Limb (tissue), 2 donors: ENCODE results near the gene RAB12.
"Not testable (repeated sequence)": the region's sequence is repeated elsewhere in the genome, so short reads cannot be mapped to it uniquely, and the experiment has no call there.

Experiments
- DNase-seq, 2 donors: peaks; one replicate each; pipeline ENCODE4 v3.0.0-alpha.2; 2016; ENCODE audit errors: extremely low spot score in 2 of 2

Gene RAB12

DNA sequence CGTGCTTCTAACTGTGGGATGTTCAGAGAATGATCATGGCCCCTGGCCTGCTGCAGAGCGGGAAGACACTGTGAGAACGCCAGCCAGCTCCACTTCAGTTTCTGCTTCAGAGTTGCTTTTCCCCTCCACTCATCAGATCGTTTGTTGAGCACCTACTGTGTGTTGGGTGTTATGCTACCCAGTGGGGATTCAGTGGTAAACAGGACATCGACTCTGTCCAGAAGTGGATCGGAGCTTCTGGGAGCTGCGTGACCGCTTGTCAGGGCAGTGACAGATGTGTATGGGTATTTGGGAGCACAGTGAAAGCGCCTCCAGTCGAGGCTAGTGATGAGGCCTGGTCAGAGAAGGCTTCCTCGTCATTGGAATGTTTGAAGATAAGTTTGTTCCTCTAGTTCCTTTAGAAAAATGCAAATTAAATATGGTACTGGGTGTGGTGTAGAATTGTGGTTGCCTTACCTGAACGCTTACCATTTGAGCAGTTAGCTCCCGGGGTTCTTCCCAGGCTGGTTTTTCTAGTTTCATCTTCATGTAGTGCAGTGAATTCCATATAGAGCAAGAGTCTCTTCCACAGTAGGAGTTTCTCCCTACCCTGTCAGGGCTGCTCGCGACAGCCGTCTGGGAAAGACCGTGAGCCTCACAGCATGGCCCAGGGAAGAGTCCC lies 2.8 kb downstream of the RAB12 start:
- DNase-seq: no peak

DNA sequence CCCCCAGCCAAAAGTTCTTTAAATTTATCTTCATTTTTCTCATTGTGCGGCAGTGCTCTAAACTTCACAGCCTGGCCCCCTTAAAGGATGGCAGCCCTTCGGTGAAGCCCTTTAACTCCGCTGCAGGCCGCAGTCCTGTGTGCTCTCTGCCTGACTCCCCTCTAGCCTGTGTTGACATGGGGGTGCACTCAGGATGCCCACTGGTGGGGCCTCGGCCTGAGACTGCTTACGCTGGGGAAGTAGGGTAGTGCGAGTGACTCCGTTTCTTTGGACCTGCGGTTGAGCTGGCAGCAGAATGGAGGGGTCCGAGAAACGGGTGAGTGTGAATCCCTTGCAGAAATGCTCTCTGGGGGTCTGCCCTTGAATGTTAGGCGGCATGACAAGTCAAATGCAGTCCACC lies 5.6 kb downstream of the RAB12 start:
- DNase-seq: no peak

DNA sequence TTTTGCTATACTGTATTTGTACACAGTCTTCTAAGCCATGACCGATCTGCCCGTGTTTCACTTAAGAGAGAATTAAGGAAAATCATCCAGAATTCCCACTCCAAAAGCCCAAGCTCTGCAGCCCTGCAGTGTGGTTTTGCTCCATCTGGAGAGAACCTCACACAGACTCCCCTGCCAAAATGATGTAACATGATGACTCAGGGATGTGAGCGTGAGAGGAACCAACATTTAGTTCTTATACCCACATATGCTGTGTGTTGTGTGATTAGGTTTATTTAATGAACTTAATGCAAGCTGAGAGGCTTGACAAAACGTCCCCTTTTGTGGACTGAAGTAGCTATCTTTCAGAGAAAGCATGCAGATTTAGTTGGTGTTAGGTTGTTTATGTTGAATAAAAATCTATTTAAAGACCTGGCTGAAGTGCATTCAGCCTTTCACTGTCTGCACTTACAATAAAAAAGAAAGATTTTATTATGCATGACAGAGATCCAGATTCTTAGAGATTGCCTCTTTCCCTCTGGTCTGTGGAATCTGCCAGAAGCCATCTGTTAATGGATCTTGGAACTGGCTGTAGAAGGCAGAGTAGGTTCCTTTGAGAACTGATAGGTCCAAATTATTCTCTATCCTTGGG lies 6.3 kb downstream of the RAB12 start:
- DNase-seq: peak in 1 of 2 donors; percentile 75

DNA sequence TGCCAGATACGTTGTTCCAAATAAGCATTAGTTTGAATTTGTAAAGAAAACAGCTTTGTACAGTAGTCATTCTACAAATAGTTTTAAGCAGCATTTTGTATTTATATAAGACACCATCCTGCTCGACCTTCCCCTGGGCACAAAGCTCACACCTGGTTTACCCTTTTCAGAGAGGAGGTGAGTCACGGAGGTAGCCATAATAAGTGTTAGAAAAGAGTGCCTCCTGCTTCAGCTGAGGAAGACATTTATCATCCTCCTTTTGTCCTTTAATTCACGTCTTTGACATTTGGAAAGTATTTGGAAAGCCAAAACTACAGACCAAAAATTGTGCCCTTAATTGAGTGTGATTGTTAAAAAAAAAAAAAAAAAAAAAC lies 6.8 kb downstream of the RAB12 start:
- no peak for DNase-seq

DNA sequence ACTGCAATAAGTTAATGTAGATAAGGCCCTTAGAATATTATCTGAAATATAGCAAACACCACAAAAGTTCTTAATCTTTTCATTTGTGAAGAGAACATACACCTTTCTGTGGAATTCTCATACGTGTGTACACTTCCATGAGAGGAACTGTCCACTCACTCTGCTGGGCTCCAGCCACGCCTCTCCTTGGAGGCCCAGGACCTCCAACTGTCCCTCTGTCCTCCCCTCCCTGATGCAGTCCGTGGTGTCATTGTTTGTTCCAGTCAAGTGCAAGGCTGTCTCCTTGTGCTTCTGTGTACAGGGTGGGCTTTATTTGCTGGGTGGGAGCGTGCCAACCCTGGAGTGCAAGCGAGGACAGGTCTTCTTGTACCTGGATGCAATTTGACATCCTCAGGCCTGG lies 8.7 kb downstream of the RAB12 start:
- DNase-seq: no peak

DNA sequence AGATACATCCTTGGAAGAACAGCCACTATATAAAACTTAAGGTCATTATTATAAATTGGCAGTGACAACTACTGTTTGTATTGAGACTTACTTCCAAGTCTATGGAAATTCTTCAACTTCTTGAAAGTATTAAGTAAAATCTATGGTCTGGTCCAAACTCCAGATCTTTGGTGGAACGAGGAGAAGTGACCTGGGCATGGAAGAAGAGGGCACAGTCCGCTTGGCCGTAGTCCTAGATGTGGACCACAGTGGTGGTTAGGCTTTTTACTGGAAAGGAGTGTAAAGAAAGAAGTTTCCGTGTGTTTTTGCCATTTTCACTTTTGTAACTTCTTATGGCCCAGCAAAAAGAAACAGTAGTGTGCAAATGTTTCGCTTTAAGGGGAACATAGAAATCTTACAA lies 9.8 kb downstream of the RAB12 start:
- no peak for DNase-seq

DNA sequence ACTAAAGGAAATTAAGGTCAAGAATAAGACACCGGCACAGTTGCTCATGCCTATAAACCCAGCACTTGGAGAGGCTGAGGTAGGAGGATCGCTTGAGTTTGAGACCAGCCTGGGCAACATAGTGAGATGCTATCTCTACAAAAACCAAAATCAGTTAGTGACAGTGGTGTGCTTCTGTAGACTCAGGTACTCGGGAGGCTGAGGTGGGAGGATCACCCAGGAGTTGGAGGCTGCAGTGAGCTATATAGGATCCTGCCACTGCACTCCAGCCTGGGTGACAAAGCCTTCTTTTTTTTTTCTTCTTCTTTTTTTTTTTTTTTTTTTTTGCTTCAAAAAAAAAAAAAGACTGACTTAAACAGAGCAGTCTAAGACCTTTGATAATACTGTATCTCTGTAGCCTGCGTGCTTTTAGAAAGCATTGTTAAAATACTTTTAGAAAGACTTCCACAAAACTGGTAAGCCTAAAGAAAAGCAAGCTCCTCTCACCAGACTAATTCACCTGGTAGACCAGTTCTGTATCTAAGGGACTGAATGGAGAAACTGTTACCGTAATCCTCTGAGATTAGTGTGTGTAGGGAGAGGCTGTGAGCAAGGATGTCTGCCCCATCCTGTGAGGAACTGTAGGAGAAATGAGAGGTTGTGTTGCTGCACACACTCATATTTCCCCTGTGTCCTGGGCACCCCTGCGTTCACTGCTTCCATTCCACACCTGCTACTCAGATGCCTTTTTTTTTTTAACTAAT lies 10.8 kb downstream of the RAB12 start:
- no peak for DNase-seq

DNA sequence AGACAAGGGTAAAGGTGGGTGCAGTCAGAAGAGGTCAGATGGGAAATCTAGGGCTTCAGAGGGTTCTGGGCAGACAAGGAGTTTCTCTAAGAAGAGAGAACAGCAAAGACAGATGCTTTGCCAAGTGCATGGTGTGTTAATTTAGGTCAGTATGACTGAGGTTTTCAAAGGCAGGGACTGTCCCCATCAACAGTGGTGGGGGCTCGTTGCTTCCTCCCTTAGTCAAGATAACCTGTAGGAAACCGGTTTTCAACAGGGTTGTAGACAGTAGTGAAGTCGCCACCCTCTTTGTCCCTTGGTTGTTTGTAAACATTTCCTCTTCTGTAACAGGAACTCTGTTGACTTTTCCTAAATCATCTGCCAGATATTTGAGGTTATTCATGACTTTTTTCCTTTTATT lies 11.6 kb downstream of the RAB12 start:
- no peak for DNase-seq

DNA sequence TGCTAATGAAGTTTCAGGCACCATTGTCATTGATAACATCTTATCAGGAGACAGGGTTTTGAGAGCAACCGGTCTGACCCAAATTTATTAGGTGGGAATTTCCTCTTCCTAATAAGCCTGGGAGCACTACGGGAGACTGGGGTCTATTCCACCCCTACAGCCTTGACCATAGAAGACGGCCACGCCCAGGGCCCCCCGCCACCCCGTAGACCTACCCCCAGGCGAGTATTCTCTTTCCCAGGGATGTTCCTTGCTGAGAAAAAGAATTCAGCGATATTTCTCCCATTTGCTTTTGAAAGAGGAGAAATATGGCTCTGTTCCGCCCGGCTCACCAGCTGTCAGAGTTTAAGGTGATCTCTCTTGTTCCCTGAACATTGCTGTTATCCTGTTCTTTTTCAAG lies 13.4 kb downstream of the RAB12 start:
- not testable (repeated sequence) for DNase-seq

DNA sequence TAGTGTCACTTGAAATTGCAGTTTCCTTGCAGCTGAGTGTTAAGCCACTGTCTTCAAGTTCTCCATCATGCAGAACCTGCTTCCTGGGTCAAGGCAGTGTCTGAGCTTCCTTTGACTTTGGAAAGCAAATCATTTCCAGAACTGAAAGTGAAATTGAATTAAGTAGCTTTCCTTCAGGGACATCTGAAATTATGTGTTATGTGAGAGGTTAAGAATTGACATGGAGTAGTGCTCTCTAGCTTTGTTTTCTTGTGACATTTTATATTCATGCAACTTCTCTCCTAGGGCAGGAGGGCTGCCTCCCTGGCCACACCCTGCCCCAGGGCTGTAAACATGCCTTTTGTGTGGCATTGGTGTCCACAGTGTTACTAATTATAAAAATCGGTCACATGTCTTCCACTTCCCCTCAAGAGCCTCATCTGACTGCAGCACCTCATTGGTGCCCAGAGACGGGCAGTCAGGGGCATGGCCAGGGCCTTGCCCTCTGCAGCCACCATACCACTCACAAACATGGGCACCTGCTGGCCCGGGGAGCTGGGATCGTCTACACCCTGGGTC lies 14.4 kb downstream of the RAB12 start:
- DNase-seq: no peak

DNA sequence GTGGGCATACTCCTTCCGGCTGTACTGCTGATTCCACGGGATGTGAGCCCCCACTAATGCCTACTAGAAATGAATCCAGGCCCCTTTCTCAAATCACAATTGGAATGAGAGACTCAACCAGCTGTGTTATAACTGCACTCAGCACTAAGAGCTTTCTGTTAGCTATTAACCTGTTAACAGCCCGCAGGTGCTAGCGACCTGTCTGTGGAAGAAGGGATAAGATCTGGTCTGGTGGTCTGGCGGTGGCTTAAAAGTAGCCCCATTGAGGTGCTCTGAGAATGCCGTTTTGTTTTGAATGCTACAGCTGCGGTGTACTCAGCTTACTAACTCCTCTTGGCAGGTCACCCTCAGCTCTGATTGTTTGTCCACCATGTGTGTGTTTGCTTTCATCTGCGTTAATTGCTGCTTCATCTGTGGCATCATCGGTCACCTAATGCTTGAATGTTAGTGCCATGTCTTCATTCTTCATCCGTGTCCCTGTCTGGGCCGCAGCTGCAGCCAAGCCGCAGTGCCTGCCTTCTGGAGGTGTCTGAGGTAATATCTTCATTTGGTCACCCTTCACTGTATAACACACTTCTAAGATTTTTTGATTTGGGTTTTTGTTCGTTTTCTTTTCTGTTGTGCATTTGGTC lies 16.3 kb downstream of the RAB12 start:
- no peak for DNase-seq

DNA sequence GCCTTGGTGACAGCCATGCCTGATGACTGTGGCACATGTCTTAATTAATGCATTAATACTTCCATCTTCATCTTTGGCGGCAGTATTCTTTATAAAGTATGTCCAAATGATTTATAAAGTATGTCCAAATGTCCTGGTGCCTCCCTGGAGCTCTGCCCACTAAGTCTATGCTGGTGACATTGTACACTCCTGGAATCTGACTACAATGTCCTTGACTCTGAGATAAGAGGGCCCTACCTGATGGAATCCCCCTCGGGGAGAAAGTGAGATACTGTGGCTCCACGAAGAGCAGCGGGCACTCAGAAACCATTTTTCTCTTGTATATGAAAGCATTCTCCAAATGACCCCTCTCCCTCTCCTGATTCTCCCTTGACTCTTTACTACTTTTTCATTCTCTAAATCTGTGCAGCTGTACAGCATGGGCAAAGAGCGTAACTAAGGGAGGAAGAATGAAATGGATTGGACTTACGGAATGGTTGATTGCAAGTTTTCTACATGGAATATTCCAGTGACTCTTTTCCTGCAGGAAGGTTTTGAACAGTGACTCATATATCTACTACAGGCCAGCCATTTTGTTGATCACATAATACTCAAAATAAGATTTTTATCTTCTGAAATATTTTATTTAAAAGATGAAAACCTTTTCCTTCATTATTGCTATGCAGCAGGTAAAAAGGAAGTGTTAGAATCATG lies 17.3 kb downstream of the RAB12 start:
- no peak for DNase-seq

DNA sequence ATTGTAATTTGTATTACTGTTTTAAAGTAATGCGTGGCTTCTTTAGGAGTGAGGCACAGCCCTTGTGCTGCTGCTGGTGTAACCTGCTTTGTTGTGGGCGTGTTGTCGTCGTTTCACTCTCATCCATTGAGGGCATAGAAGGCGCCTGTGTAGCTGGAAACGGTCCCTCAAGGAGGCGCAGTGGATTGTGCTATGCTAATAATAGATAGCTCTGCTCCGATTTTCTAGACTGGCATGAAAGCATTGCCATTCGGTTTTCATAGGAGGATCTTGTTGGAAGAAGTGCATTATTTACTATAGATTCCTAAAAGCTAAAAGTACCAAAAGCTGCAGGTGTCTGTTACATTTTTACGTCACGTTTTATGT lies 17.9 kb downstream of the RAB12 start:
- no peak for DNase-seq

DNA sequence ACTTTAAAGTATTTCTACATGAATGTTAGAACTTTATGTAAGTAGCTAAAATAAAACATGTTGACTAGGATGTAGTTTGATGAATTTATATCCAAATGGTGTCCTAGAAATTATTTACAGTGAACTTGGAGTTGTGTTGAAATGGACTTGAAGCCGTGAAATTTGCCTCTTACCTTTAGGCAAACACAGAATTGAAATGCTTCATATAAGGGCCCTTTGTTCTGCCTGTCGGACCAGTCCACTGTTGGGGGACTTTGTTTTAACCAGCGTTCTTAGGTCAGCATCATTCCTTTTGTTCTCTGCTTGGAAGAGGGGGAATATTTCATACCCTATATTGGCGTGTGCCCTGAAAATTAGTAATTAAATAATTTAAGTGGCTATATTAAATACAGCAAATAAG lies 18.3 kb downstream of the RAB12 start:
- DNase-seq: no peak

DNA sequence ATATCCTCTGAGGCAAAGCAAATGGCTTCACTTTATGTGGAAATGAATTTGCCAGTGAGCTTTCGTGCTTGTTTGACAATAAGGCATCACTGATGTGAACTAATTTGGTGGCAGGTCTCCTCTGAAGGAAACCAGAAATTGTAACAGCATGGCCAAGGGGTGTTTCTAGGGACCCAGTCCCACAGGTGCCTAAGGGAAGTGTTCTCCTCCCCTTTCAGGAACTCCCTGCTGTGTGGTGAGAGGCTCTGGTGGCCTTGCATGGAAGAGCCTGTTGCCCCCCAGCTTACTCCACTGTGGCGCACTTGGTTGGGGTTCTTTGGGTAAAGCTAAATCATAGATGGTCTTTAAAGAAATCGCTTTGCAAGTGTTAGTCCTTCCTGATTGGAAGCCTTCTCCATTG lies 20.4 kb downstream of the RAB12 start:
- no peak for DNase-seq

DNA sequence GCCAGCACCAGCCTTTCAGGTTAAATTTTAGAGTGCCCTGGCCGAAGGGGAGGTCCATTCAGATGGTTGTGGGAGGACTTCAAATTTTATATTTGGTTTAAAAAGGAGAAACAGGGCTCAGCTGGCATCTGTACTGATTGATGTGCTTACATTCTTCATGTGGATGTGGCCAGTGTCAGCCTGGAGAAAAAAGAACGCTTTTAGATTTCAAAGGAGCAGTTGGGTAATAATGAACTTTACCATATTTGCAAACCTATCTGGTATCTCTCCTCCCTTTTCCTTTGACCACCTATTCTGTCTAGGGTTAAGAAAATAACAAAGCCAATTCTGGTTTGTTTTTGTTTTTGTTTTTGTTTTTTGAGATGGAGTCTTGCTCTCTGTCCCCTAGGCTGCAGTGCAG lies 21.3 kb downstream of the RAB12 start:
- DNase-seq: no peak

DNA sequence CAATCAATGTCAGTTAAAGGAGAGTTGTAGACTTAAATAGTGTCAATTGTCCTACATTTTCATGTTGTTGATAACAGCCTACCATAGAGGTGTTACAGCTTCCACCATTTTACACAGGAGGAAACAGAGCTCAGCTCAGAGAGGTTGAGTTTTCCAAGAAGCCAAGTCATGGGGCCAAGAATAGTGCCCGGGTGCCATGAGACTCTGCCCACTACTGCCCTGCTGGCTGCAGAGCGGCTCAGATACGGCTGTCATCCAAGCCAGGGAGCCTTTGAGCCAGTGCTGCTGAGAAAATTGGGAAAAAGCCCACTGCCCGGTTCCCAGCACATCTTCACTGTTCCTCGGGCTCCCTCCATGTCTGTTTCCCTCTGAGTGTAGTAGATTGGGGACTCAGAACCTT lies 22.0 kb downstream of the RAB12 start:
- no peak for DNase-seq

DNA sequence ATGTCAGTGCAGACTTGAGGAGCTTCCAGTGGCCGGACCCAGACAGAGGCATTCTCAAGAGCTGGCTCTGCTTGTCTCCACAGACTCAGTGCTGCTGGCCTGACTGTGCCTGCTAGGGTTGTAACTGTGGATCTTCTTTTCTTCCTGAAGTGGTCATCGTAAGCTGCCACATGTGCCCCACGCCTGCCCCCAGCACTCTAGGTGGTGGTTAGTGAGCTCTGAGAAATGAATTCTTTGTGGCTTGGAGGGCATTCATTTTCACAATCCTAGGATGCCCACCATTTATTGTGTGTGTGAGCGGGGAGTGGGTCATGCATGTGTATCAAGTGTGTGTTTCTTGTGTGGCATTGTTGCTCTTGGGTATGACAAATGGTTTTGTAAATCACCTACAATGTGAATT lies 23.1 kb downstream of the RAB12 start:
- no peak for DNase-seq

DNA sequence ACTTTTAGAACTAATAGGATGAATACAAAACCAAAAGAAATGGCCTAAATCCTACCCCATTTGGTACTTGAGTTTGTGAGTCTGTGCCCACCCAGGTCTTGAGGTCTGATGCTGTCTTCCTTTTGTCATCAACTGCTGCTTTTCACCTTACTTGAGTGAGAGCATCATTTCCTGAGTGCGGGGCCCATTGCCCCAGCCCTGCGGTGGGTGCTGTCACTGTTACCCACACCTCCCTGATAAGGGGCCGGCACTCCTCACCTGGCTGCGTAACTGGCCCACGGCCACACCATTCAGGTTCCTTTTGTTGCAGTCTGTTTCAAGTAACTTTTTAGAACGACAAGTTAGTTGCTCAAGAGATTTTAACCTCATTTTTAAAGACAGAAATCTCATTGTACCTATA lies 25.3 kb downstream of the RAB12 start:
- no peak for DNase-seq

DNA sequence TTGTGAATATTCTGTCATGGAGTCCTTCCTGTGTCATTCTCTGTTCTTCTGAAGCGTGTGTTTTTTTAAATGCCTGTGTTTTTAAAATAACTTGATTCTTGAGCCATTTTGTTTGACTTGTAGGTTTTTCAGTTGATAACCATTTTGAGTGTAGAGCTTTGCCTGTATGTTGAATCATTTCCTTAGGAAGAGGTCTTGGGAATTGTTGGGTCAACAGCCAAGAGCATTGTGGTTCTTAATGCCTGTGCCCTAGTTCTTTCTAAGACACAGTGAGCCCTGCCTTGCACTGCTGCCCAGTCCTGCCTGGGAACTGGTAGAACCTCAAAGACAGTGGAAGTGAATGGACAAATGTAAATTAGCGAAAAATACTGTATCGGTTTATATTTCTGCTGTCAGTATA lies 25.9 kb downstream of the RAB12 start:
- DNase-seq: no peak

DNA sequence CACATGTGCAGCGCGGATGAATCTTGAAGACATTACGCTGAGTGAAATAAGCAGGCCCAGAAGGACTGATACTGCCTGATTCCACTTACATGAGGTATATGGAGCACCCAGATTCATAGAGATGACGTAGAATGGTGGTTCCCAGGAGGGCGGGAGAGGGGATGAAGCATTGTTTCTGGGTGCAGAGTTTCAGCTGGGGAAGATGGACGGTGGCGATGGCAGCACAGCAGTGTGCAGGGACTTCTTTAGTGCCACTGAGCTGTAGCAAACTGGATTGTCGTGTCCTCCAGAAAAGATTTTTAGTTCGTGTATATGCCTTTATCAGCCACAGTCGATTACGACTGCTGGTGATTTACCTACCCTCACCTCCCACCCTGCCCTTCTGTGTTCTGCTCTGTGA lies 30.5 kb downstream of the RAB12 start:
- no peak for DNase-seq
